ENCODE data around the gene LZTS3. TPM values are rescaled to one million over a fixed set of nuclear protein-coding genes. Genes with fewer than 3 reads are reported as not detected.
A peak's percentile ranks its signal among the peaks of the same experiment; 100 is the strongest.

The LZTS3 gene
- total and polyA plus RNA-seq, 2 of the 13 experiments (the other 11 are each of a cell fraction or from before 2014, with no cell fraction given), result 10.1 to 31.3 TPM

GRCh38 chr20:3171391-3172125, 1.8 kb downstream of the LZTS3 start (continued):
- TF ChIP-seq ZBTB26 (CRISPR knock-in tag; IDR thresholded peaks at IDR 0.05; ENCODE audit: borderline replicate concordance), result peak; percentile 20; the same call in 1 of the 2 replicates
- TF ChIP-seq SP1 (IDR thresholded peaks at IDR 0.05), result no peak
- TF ChIP-seq SP1 (CRISPR knock-in tag; IDR thresholded peaks at IDR 0.05), result no peak
- 0 out of 2 replicates have a peak, but pooled peaks have one; percentile 14 for TF ChIP-seq ZNF430 (CRISPR knock-in tag; IDR thresholded peaks at IDR 0.05)
- TF ChIP-seq ZNF766 (CRISPR knock-in tag; IDR thresholded peaks at IDR 0.05; ENCODE audit: borderline replicate concordance), result no peak
- TF ChIP-seq PLRG1 (conservative IDR thresholded peaks at IDR 0.05), result no peak
- TF ChIP-seq PTBP1 (IDR thresholded peaks at IDR 0.05; ENCODE audit: low read depth, low read length, poor library complexity, severe bottlenecking), result no peak
- TF ChIP-seq ZFP41 (CRISPR knock-in tag; IDR thresholded peaks at IDR 0.05; ENCODE audit: borderline replicate concordance), result no peak
- peak; percentile 37; the same call in 1 of the 2 replicates for TF ChIP-seq HIC2 (CRISPR knock-in tag; IDR thresholded peaks at IDR 0.05; ENCODE audit: low read depth)
- no peak for TF ChIP-seq CBX5 (CRISPR knock-in tag; IDR thresholded peaks at IDR 0.05; ENCODE audit: borderline replicate concordance)
- peak; percentile 79; the same call in 1 of the 2 replicates for TF ChIP-seq ZNF362 (CRISPR knock-in tag; IDR thresholded peaks at IDR 0.05; ENCODE audit: borderline replicate concordance)
- TF ChIP-seq, protein P1, sequence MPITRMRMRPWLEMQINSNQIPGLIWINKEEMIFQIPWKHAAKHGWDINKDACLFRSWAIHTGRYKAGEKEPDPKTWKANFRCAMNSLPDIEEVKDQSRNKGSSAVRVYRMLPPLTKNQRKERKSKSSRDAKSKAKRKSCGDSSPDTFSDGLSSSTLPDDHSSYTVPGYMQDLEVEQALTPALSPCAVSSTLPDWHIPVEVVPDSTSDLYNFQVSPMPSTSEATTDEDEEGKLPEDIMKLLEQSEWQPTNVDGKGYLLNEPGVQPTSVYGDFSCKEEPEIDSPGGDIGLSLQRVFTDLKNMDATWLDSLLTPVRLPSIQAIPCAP (CRISPR knock-in tag; IDR thresholded peaks at IDR 0.05; ENCODE audit: low read depth), result peak; percentile 38; the same call in 1 of the 2 replicates
- no peak for TF ChIP-seq SETDB1 (CRISPR knock-in tag; IDR thresholded peaks at IDR 0.05; ENCODE audit: borderline replicate concordance)
- no peak for TF ChIP-seq ZSCAN20 (CRISPR knock-in tag; IDR thresholded peaks at IDR 0.05; ENCODE audit: borderline replicate concordance)
- TF ChIP-seq ZNF687 (CRISPR knock-in tag; IDR thresholded peaks at IDR 0.05), result peak; percentile 47; the same call in 1 of the 2 replicates
- no peak for TF ChIP-seq ATAD3A (CRISPR knock-in tag; IDR thresholded peaks at IDR 0.05)
- TF ChIP-seq, protein P2, sequence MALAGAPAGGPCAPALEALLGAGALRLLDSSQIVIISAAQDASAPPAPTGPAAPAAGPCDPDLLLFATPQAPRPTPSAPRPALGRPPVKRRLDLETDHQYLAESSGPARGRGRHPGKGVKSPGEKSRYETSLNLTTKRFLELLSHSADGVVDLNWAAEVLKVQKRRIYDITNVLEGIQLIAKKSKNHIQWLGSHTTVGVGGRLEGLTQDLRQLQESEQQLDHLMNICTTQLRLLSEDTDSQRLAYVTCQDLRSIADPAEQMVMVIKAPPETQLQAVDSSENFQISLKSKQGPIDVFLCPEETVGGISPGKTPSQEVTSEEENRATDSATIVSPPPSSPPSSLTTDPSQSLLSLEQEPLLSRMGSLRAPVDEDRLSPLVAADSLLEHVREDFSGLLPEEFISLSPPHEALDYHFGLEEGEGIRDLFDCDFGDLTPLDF (CRISPR knock-in tag; IDR thresholded peaks at IDR 0.05), result no peak
- TF ChIP-seq RXRA (CRISPR knock-in tag; IDR thresholded peaks at IDR 0.05), result peak; percentile 66
